ENCODE data around the gene SLC28A1. TPM values are rescaled to one million over a fixed set of nuclear protein-coding genes. Genes with fewer than 3 reads are reported as not detected.

The SLC28A1 gene
- total RNA-seq, 3 donors from 2014 or later (not counting 1 experiment from before 2014, with no cell fraction given) = not detected

GRCh38 chr15:84955089-84955848, 70.8 kb downstream of the SLC28A1 start:
- Mint-ChIP-seq H3K4me1 (no peaks in the 10 kb centered on the region), H3K36me3 (no peaks in the 10 kb centered on the region), H3K9me3 (no peaks in the 10 kb centered on the region), H3K27me3 (ENCODE audit: low read depth in 2 of 2) (peaks cover 16 to 22% of the 10 kb centered on the region in 2 donors), H3K27ac (no peak overlapping the region), H3K4me3 (no peak overlapping the region)
- 37% methylated on average over 14 of the region's 15 CpGs for WGBS (ENCODE audit: insufficient coverage)
- TF ChIP-seq CTCF (IDR thresholded peaks at IDR 0.05) = peak; percentile 58
- no peak overlapping the region for H3K4me3 ChIP-seq (ENCODE audit: low read length)
- no peaks in the 10 kb centered on the region for H3K4me1 ChIP-seq (ENCODE audit: control insufficient read depth, insufficient read depth, low read length)
- H3K36me3 ChIP-seq (ENCODE audit: control insufficient read depth, insufficient read depth, low read length) = no peaks in the 10 kb centered on the region
- H3K27ac ChIP-seq (ENCODE audit: low read length) = no peak overlapping the region
- ATAC-seq = peak in 2 of 3 donors; percentile 40 to 62
- intact Hi-C loops (cut with micrococcal nuclease) = loop anchor here (1.0 kb wide), 1 partner anchor 89 kb away; no protein-coding TSS in a partner anchor
- no peaks in the 10 kb centered on the region for H3K9me3 ChIP-seq (ENCODE audit: control insufficient read depth, insufficient read depth, low read length)
- peak in 1 of 2 donors; percentile 67 for DNase-seq
- H3K27me3 ChIP-seq (ENCODE audit: control insufficient read depth, insufficient read depth, low read length) = no peaks in the 10 kb centered on the region

- no peaks in the 10 kb centered on the region for H3K36me3 Mint-ChIP-seq
- intact Hi-C loops (cut with micrococcal nuclease) = no loop called here
- no peak for DNase-seq
- peaks cover 14 to 22% of the 10 kb centered on the region in 2 donors for H3K27me3 Mint-ChIP-seq (ENCODE audit: low read depth in 2 of 2)
- Histone ChIP-seq H3K27ac (ENCODE audit: low read length) (no peak overlapping the region), H3K36me3 (ENCODE audit: control insufficient read depth, insufficient read depth, low read length) (no peaks in the 10 kb centered on the region), H3K9me3 (ENCODE audit: control insufficient read depth, insufficient read depth, low read length) (no peaks in the 10 kb centered on the region), H3K4me1 (ENCODE audit: control insufficient read depth, insufficient read depth, low read length) (no peaks in the 10 kb centered on the region), H3K4me3 (ENCODE audit: low read length) (no peak overlapping the region), H3K27me3 (ENCODE audit: control insufficient read depth, insufficient read depth, low read length) (no peaks in the 10 kb centered on the region)
- H3K27ac Mint-ChIP-seq = no peak overlapping the region
- H3K4me1 Mint-ChIP-seq = no peaks in the 10 kb centered on the region
- ATAC-seq = no peak
- WGBS (ENCODE audit: insufficient coverage) = 89% methylated on average over 2 of the region's 2 CpGs
- H3K9me3 Mint-ChIP-seq = no peaks in the 10 kb centered on the region
- no peak overlapping the region for H3K4me3 Mint-ChIP-seq
- no peak for TF ChIP-seq CTCF (IDR thresholded peaks at IDR 0.05)
Measured at GRCh38 chr15:84956199-84956598, 71.7 kb downstream of the SLC28A1 start.

GRCh38 chr15:84960391-84961113, 76.1 kb downstream of the SLC28A1 start:
- no peaks in the 10 kb centered on the region for H3K9me3 ChIP-seq (ENCODE audit: control insufficient read depth, insufficient read depth, low read length)
- Mint-ChIP-seq H3K9me3 (no peaks in the 10 kb centered on the region), H3K27ac (no peak overlapping the region), H3K4me1 (no peaks in the 10 kb centered on the region), H3K4me3 (no peak overlapping the region), H3K27me3 (ENCODE audit: low read depth in 2 of 2) (peaks cover 20 to 28% of the 10 kb centered on the region in 2 donors), H3K36me3 (no peaks in the 10 kb centered on the region)
- 93% methylated on average over 13 of the region's 13 CpGs for WGBS (ENCODE audit: insufficient coverage)
- no peaks in the 10 kb centered on the region for H3K4me1 ChIP-seq (ENCODE audit: control insufficient read depth, insufficient read depth, low read length)
- H3K27me3 ChIP-seq (ENCODE audit: control insufficient read depth, insufficient read depth, low read length) = no peaks in the 10 kb centered on the region
- H3K36me3 ChIP-seq (ENCODE audit: control insufficient read depth, insufficient read depth, low read length) = no peaks in the 10 kb centered on the region
- intact Hi-C loops (cut with micrococcal nuclease) = no loop called here
- TF ChIP-seq CTCF (IDR thresholded peaks at IDR 0.05) = no peak
- H3K4me3 ChIP-seq (ENCODE audit: low read length) = no peak overlapping the region
- ATAC-seq (no peak), DNase-seq (no peak)
- no peak overlapping the region for H3K27ac ChIP-seq (ENCODE audit: low read length)
